ENCODE measurements around the gene FYN. TPM values are rescaled to one million over a fixed set of nuclear protein-coding genes. Genes with fewer than 3 reads are reported as not detected.

The FYN gene
- total RNA-seq, 1 donor from 2014 or later = 260 TPM

- H3K9me3 Mint-ChIP-seq = no peaks in the 10 kb centered on the region
- peaks cover 32% of the 10 kb centered on the region for H3K4me1 Mint-ChIP-seq
- no peaks in the 10 kb centered on the region for H3K27me3 Mint-ChIP-seq (ENCODE audit: low read depth)
- no peak overlapping the region for H3K27ac Mint-ChIP-seq (ENCODE audit: unreplicated experiment)
- H3K4me3 Mint-ChIP-seq = no peak overlapping the region
- no peak for TF ChIP-seq CTCF (conservative IDR thresholded peaks at IDR 0.05)
- H3K36me3 Mint-ChIP-seq (ENCODE audit: low read depth) = peaks cover 6% of the 10 kb centered on the region
- DNase-seq (ENCODE audit: low read depth, low spot score) = no peak
These were observed 30.9 kb downstream of the FYN start for GRCh38 chr6:111842271-111842822.

- TF ChIP-seq CTCF (conservative IDR thresholded peaks at IDR 0.05) = no peak
- Mint-ChIP-seq H3K27me3 (ENCODE audit: low read depth) (no peaks in the 10 kb centered on the region), H3K4me1 (peaks cover 29% of the 10 kb centered on the region), H3K4me3 (peak overlapping the region; percentile 7), H3K36me3 (ENCODE audit: low read depth) (peaks cover 7% of the 10 kb centered on the region), H3K9me3 (no peaks in the 10 kb centered on the region), H3K27ac (ENCODE audit: unreplicated experiment) (no peak overlapping the region)
- no peak for DNase-seq (ENCODE audit: low read depth, low spot score)
These were observed 31.4 kb downstream of the FYN start for GRCh38 chr6:111841822-111842221.

GRCh38 chr6:111840803-111841202 is 32.4 kb downstream of the FYN start:
- Mint-ChIP-seq H3K27me3 (ENCODE audit: low read depth) (no peaks in the 10 kb centered on the region), H3K9me3 (no peaks in the 10 kb centered on the region), H3K36me3 (ENCODE audit: low read depth) (peaks cover 7% of the 10 kb centered on the region), H3K4me1 (peaks cover 22% of the 10 kb centered on the region), H3K4me3 (peak overlapping the region; percentile 28), H3K27ac (ENCODE audit: unreplicated experiment) (no peak overlapping the region)
- TF ChIP-seq CTCF (conservative IDR thresholded peaks at IDR 0.05) = no peak
- no peak for DNase-seq (ENCODE audit: low read depth, low spot score)

GRCh38 chr6:111838749-111839484 is 34.3 kb downstream of the FYN start:
- Mint-ChIP-seq H3K36me3 (ENCODE audit: low read depth) (peaks cover 22% of the 10 kb centered on the region), H3K27me3 (ENCODE audit: low read depth) (no peaks in the 10 kb centered on the region), H3K27ac (ENCODE audit: unreplicated experiment) (no peak overlapping the region), H3K4me1 (peaks cover 22% of the 10 kb centered on the region), H3K9me3 (no peaks in the 10 kb centered on the region), H3K4me3 (no peak overlapping the region)
- TF ChIP-seq CTCF (conservative IDR thresholded peaks at IDR 0.05) = no peak
- DNase-seq (ENCODE audit: low read depth, low spot score) = no peak

- Mint-ChIP-seq H3K27me3 (ENCODE audit: low read depth) (no peaks in the 10 kb centered on the region), H3K9me3 (no peaks in the 10 kb centered on the region), H3K4me3 (no peak overlapping the region), H3K36me3 (ENCODE audit: low read depth) (peaks cover 26% of the 10 kb centered on the region), H3K27ac (ENCODE audit: unreplicated experiment) (peak overlapping the region; percentile 0), H3K4me1 (peaks cover 33% of the 10 kb centered on the region)
- TF ChIP-seq CTCF (conservative IDR thresholded peaks at IDR 0.05) = no peak
- no peak for DNase-seq (ENCODE audit: low read depth, low spot score)
These were observed 35.4 kb downstream of the FYN start for GRCh38 chr6:111837641-111838500.
